HG03432 (cell line): ENCODE data around the gene EMD.
"Not testable (repeated sequence)": the region's sequence is repeated elsewhere in the genome, so short reads cannot be mapped to it uniquely, and the experiment has no call there.

Source experiments
- ATAC-seq: cut with Tn5 transposase; IDR thresholded peaks from one replicate; pipeline ENCODE4 v1.9.1; 2021; ENCODE audit warnings: mild to moderate bottlenecking, moderate library complexity; ENCODE audit not compliant: unreplicated experiment

EMD gene

DNA sequence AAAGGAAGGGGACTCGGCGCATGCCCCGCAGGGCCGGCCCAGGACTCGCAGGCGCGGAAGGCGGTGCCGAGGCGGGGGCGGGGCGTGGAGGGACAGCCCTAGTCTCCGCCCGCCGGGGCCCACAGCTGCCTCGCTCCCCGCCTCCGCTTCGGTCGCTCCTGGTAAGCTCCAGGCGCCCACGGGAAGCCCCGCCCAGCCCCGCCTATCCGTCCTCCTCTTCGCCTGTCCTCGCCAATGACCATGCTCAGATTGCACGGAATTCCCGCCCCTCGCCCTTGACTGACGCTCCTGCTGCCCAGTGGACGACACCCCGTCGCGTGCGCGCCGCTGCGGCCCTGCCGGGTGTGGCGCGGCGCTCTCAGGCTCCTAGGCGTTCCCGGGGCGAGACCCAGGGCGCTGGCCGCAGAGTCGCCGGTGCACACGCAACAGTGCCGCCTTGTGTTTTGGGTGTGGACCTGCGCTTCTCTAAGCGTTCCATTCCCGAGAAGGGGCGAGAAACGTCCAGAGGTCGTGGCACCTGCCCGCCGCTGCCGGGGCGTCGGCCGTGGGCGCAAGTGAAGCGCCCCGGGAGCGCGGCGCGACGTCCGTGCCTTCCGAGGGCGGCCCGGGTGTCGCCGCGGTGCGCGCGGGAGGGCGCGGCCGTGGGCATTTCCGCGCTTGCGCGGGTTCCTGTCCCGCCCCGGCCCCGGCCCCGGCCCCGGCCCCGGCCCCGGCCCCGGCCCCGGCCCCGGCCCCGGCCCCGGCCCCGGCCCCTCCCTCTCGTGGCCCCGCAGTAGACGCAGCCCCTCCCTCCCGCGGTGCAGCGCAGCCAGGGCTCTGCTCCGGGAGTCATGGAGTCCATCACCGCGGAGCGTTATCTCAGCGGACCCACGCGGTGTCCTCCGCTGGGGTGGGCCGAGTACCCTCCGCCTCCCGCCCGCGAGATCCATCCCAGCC is 11.0 kb downstream of the EMD start:
- ATAC-seq: peak; percentile 75

DNA sequence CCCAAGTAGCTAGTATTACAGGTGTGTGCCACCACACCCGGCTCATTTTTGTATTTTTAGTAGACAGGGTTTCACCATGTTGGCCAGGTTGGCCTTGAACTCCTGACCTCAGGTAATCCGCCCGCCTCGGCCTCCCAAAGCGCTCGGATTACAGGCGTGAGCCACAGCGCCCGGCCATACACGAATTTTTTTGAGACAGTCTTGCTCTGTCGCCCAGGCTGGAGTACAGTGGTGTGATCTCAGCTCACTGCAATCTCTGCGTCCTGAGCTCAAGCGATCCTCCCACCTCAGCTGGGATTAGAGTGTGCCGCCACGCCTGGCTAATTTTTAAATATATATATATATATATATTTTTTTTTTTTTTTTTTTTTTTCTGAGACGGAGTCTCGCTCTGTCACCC is 17.3 kb downstream of the EMD start:
- ATAC-seq: not testable (repeated sequence)

DNA sequence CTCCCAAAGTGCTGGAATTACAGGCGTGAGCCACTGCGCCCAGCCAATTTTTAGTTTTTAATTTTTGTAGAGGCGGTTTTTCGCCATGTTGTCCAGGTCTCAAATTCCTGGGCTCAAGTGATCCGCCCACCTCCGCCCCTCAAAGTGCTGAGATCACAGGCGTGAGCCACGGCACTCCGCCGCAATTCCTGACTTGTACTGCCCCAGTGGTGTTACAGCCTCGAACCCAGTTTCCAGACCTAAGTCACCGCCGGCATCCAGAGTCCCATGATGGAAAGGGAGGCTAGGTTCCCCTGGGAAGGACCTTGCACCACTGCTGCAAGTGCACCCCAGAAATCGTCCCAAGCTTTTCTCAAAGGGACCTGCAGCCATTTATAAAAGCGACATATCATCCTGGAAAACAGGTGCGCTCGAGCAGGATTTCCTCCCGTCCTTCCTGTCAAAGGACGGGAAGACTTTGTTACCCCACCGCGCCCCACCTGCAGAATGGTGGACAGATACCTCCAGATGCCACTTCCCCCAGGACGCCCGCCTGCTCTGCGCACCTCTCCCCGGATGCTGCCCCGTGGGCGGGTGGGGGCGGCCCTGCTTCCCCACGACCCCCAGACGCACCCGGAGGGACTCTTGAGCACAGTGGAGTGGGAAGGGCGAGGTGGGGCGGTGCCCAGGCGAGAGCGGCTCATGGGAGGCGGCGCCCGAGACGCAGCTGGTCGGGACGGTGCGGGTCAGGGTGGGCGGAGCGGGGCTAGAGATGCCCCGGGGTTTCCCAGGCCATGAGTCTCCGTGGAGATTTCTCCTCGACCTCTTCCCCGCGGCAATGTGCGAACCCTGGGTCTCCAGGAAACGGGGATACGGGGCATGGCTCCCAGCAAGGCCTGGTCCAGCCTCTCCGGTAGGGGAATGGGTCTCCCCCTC is 18.1 kb downstream of the EMD start:
- peak; percentile 60 for ATAC-seq

DNA sequence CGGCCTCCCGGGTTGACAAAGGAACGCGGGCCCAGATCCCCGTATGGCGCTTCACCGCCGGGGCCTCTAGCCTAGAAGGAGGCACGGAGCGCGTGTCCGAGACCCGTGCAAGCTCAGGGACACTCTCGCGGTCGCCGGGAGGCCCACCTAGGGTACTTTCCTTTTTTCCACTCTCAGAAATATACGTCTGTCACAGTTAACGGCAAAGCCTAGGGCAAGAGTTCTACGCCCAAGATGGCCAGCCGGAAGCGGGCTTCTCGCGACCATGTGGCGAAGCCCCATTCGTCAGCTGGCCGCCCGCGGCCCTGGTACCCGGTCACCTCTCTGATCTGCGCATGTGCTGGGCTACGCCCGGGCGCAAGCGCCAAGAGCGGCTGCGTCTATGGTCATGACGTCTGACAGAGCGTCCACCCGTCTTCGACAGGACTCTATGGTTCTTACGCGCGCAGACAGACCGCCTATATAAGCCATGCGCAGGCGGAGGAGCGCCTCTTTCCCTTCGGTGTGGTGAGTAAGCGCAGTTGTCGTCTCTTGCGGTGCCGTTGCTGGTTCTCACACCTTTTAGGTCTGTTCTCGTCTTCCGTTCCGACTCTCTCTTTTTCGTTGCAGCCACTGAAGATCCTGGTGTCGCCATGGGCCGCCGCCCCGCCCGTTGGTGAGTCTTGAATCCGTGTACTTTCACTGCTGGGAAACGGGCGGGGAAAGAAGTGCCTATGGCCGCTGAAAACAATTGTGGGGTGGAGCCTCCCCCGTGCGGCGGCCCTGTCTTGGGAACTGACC is 19.0 kb downstream of the EMD start, which contains the start of gene RPL10:
TSS of gene RPL10 (plus strand) at position 490 of the 780 bp plus-strand sequence. CDS start at position 633, 143 bp downstream.
- peak; percentile 84 for ATAC-seq

DNA sequence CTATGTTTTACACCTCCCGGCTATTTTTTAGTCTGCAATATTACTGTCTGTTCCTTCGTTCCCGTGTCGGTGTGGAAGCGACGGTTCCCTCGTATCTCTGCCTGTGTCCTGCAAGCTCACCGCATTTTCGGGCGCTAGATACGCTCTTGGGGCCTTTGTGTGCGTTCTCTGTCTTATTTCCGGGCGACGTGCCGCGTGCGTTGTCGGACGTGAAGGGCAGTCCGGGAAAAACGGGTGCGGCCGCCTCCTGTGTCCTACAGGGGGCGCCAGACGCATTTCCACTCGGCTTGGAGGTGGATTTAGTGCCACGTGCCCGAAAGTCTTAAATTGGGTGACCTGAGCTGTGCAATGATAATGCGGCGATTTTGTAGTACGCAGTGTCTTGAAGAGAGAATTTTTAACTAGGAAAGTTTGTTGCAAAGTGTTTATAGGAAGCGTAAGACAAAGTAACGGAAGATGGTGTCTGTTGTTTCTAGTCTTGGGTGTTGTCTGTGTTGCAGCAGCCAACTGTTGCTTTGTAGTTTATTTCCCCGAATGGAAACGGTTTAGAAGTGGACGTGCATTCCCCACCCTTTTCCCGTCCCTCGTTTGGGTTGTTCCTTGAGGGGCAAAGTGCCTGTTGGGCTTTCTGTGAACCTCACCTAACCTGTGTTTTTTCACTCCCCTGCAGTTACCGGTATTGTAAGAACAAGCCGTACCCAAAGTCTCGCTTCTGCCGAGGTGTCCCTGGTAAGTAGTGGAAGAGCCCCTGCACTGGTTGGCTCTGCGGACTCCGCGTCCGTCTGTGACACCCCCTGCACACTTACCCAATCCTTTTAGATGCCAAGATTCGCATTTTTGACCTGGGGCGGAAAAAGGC is 19.8 kb downstream of the EMD start:
- peak; percentile 20 for ATAC-seq

DNA sequence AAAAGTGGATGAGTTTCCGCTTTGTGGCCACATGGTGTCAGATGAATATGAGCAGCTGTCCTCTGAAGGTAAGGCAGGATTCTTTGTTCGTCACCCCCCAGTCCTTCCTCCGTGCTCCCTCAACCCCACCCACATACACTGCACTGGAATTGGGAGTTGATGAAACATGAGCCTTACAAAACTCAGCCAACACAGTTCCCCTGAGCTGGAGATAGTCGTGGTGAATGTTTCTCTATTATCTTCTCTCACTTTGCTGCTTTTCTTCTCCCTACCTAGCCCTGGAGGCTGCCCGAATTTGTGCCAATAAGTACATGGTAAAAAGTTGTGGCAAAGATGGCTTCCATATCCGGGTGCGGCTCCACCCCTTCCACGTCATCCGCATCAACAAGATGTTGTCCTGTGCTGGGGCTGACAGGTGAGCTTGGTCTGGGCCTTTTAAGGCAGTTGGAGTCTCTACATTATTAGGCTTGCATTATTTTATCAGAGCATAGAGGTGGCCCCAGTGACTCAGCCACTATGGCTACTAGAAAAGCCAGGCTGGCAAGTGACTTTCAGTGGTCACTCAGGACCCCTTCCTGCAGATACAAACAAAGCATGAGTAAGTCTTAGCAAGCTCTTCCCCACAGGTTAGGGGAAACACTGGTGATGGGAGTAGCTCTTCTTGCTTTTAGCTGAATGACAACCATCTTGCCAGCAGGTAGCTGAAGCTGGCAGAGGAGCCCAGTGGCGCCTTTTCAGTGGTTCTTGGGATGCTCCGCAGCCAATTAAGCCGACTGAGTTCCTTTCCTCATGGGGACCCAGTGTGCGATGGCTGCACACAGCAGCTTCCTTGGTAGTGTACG is 20.7 kb downstream of the EMD start:
- ATAC-seq: no peak

DNA sequence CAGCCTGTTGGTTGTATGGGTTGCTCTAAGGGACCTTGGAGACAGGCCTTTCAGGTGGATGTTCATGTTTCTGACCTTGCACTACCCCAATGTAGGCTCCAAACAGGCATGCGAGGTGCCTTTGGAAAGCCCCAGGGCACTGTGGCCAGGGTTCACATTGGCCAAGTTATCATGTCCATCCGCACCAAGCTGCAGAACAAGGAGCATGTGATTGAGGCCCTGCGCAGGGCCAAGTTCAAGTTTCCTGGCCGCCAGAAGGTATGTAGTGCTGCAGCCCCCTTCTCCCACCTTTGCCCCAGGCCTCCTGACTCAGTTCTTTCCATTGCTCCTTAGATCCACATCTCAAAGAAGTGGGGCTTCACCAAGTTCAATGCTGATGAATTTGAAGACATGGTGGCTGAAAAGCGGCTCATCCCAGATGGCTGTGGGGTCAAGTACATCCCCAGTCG is 21.3 kb downstream of the EMD start:
- not testable (repeated sequence) for ATAC-seq

DNA sequence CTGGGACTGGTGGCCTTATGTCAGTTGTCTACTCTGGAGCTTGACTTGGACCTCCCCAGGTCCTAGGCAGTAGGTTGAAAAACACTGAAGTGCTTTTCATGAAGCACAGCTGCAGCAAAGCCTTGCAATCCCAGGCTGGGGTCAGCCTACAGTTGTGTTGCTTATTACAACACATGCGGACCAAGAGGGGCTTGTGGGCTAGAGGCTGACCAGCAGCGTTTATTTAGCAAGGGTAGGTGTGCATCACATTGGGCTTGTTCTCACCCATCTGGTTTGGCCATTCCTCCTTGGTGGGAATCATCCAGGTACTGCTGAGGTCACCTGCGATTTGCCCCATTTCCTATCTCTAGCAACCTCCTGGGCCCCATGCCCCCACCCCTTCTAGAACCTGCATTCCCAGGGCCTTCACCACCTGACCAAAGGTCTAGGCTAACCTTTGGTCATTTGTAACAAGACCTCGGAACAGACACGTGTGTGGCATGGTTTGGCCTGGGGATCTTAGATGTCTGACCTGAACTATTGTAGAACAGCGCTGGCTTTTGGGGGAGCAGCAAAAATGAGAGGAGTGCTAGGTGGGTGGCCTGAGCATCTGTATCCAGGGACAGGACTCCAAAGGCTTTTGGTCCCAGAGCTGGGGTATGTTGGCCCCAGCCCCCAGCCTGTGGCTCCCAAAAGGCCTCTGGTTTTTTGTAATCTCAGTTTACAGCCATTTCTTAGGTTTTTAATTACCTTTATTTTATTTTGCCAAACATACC is 22.1 kb downstream of the EMD start:
- ATAC-seq: no peak

DNA sequence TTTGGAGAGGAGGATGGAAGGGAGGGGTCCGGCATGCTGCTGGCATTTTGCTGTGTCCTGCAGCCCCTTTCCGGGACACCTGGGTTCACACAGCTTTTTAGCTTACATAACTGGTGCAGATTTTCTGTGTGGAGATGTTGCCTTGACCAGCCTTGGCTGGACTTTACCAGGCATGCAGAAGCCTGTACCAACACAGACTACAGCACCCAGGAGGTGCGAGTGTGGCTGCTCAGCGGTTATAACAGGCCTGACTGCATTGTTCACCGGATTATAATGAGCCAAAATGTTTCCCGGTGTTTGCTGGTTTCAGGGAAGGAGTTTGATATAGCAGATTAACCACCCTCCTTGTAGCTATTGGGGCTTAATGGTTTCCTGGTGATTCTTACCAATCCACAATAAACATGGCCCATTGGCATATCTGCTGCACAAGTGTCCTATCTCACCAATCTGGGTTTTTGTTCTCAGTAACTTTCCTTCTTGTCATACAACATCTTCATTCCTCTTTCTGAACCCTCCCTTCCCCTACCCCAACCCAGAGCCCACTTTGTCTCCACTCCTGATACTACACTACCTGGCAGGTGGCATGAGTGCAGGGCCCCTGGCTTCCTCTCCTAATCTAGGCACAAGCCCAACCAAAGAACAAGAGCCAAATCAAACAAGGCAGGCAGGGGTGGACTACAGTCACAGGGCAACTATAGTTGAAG is 23.0 kb downstream of the EMD start:
- ATAC-seq: no peak

DNA sequence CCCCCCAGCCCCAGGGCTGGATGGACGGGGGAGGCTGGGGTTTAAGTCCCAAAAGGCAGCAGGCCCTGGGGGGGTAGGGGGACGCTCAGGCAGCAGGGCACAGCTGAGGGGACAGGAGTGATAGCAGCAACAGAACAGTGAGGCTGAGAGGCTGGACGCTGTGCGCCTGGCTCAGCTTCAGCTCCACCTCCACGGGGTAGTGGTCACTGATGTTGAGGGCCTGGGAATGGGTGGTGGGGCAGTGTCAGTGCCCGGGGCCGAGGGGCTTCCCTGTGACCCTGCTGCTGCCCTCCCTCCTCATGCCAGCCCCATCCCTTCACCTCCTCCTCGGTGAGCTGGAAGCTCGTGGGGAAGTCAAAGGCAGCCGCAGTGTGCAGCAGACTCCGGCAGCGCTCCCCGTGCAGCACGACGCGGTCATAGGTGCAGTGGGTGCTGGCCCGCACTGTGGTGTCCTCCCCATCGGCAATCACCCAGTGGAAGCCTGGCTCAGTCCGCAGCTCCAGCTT is 23.6 kb downstream of the EMD start:
- ATAC-seq: no peak

DNA sequence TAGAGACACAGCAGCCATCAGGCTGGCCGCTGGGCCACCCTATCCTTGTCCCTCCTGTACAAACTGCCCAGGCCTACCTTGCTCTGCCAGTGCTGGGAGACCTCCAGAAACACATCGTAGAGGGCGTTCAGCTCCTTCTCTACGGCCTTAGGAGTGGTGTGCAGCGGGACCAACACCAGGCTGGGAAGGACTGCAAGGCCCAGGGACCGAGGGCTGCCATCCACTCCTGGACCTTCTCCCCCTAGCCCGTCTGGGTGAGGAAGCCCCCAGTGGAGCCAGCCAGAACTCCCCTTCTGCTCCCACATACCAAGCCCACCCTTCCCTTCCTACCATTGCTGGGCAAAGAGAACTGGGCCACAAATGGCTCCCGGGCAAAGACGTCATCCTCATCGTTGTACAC is 24.1 kb downstream of the EMD start:
- no peak for ATAC-seq

DNA sequence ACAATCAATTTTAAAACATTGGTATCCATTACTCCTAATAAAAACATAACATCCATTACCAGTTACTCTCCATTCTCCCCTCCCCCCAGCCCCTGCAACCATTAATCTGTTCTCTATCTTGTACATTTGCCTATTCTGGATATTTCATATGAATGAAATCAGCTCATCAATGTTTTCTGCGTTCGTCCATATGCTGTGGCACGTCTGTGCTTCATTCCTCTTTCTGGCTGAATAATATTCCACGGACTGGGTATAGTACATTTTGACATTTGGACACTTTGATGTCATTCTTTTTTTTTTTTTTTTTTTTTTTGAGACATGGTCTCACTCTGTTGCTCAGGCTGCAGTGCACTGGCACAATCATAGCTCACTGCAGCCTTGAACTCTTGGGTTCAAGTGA is 24.8 kb downstream of the EMD start:
- no peak for ATAC-seq

DNA sequence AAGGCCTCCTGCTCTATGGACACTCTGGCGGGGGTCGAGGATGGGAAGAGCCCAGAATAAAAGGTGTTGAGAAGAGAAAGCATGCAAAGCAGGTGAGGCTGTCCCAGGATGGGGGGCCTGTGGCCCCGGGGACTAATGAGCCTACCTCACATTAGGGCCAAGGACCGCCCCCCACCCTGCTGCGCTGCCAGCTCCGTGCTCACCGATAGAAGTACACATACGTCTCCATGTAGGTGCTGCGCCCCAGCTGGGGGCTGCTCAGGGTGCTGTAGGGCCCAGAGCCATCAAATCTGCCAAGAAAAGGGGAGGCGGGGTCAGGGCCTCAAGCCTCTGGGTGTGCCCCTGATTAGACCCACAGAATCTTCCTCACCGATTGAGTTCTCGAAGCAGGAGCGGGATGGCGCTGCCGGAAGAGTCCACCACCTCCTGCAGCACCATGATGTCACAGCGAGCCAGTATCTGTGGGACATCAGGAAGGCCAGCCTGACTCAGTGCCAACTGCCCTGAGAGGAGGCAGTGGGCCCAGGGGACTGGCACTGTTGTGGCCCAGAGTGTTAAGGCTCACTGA is 25.6 kb downstream of the EMD start:
- ATAC-seq: no peak

DNA sequence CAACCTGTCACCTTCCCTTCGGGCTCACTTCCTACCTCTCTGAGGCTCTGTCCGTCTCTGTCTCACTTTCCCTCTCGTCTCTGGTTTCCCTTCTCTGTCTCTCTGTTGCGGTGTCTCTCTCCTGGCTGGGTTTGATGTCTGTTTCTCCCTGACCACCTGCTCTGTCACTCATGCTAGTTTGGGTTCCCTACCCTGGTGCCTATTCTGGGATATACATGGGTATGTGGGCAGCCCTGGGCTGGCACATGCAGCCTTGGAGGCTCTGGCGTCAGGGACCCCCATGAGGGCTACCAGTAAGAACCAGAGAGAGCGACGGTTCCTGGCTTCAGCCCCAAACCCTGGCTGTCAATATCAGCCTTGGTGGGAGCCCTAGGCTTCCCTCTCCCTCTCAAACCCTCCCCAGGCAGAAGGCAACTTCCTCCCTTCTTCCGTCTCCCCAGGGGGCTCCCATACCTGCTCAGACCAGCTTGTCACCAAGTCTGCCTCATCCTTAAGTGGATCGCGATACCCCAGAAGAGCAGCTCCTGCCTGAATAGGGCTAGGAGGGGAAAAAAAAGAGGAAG is 29.6 kb downstream of the EMD start:
- ATAC-seq: no peak

DNA sequence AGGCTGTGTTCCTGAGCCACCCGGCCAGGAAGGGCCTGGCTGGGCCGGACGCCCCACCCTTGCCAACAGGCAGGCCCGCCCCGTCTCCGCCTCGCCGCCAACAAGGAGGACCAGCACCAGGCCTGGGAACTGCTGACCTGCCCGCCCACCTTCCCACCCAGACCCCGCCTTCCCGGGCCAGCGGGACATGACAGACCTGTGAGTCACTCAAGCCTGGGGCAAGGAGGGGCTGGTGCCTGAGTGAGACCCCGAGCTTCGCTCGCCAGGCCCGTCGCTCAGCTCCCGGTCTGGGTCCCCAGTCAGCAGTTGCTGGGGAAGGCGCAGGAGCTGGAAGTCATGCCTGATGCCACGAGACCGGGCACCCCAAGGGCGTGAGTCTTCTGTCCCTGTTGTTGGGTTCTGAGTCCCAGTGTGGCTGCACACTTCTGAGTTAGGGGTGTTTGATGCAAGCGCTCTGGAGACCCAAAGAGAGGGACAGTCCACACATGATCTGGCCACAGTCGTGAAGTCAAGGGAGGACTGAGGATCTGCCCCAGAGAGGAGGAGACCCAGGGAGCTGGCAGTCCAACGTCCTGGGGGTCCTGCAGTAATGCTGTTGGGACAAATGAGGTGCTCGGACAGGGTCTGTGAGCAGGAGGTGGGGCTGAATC is 30.3 kb downstream of the EMD start, which contains the start of gene DNASE1L1:
TSS of gene DNASE1L1 (minus strand) at position 33 of the 650 bp plus-strand sequence. CDS start 3,686 bp downstream, outside the sequence.
- ATAC-seq: no peak

DNA sequence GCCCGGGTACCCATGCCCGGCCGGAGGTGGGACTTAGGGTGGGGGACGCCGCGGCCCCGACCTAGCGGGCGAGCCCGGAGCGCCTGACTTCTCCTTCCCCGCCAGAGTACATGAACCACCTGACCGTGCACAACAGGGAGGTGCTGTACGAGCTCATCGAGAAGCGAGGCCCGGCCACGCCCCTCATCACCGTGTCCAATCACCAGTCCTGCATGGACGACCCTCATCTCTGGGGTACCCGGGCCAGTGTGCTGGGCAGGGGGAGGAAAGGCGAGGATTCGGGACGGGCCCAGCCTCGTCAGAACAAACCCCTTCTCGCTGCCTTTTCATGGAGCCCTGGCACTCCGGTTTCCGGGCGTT is 32.9 kb downstream of the EMD start:
- ATAC-seq: peak; percentile 71
